A549 treated with AZD9567 at 1 μM for 4 hours (cell line): ENCODE measurements around the gene YWHAB. TPM values are rescaled to one million over a fixed set of nuclear protein-coding genes. Genes with fewer than 3 reads are reported as not detected.

Source experiments
- total RNA-seq: library from RNA; stranded (reverse); fragments of 200-300 nt; extraction: Qiagen RNA extraction; gene quantifications from 5 replicates; pipeline ENCODE4 v1.2.3, GENCODE V29; 2022; ENCODE audit not compliant: insufficient read depth

The YWHAB gene
- total RNA-seq: 184 to 225 TPM (median 188 TPM) in 5 replicates

GRCh38 chr20:44885392-44886265 lies at the start of gene YWHAB:
TSS of gene YWHAB (plus strand) at chr20:44885705. CDS start at chr20:44901534, 15,829 bp downstream.

GRCh38 chr20:44909872-44910689 lies 24.6 kb downstream of the YWHAB start, which contains the start of gene PABPC1L:
TSS of gene PABPC1L (plus strand) at chr20:44910060. CDS start at chr20:44910144, 84 bp downstream.

Other genes starting within 250 kb of the YWHAB start
- 52.6 to 64.4 TPM (median 54.3 TPM) in 5 replicates for gene ADA, start 234.0 kb upstream of the YWHAB start, total RNA-seq
- gene CCN5, start 170.3 kb upstream of the YWHAB start, total RNA-seq: 28.4 to 39.1 TPM (median 29.6 TPM) in 5 replicates
- gene KCNK15, start 139.8 kb upstream of the YWHAB start, total RNA-seq: 0.52 to 0.64 TPM (median 0.59 TPM) in 4 of 5 replicates, not detected in the other
- 0.60 to 1.7 TPM (median 1.6 TPM) in 5 replicates for gene RIMS4, start 75.2 kb upstream of the YWHAB start, total RNA-seq
- gene PABPC1L, start 24.4 kb downstream of the YWHAB start, total RNA-seq: 8.9 to 20.7 TPM (median 19.7 TPM) in 5 replicates
- gene TOMM34, start 74.7 kb downstream of the YWHAB start, total RNA-seq: 39.4 to 46.1 TPM (median 40.5 TPM) in 5 replicates
- gene STK4, start 80.8 kb downstream of the YWHAB start, total RNA-seq: 13.6 to 16.4 TPM (median 14.6 TPM) in 5 replicates
- 0.01 TPM in 1 of 5 replicates, not detected in the others for gene KCNS1, start 215.4 kb downstream of the YWHAB start, total RNA-seq
- gene WFDC5, start 229.5 kb downstream of the YWHAB start, total RNA-seq: not detected in 5 replicates
- gene WFDC12, start 238.8 kb downstream of the YWHAB start, total RNA-seq: not detected in 5 replicates